OCI-LY1 (cell line): ENCODE results near the gene RAP1B.

Experiments used
- H2AFZ ChIP-seq: fragments of 200-600 bp; sonication (generic), shearing (Covaris generic); 2 replicates; pipeline ENCODE4 v1.6.0; 2014; ENCODE audit warnings: antibody characterized with exemption, mild to moderate bottlenecking, low read length
- H3F3A ChIP-seq: fragments of 200-600 bp; sonication (generic), shearing (Covaris generic); 2 replicates; pipeline ENCODE4 v1.6.0; 2014; ENCODE audit warnings: mild to moderate bottlenecking, antibody characterized with exemption, low read length, moderate library complexity; ENCODE audit not compliant: insufficient read depth
- H3K27ac ChIP-seq: fragments of 200-600 bp; sonication (generic); 2 replicates; pipeline ENCODE4 v1.5.1; 2014; ENCODE audit warnings: low read length, mixed run types, mild to moderate bottlenecking, low read depth; ENCODE audit not compliant: poor library complexity, severe bottlenecking
- H3K27me3 ChIP-seq: fragments of 200-600 bp; sonication (generic); 2 replicates; pipeline ENCODE4 v1.6.0; 2014; ENCODE audit warnings: antibody characterized with exemption, mild to moderate bottlenecking, low read length, moderate library complexity; ENCODE audit not compliant: insufficient read depth
- H3K36me3 ChIP-seq: fragments of 200-600 bp; sonication (generic); 2 replicates; pipeline ENCODE4 v1.6.1; 2014; ENCODE audit warnings: mild to moderate bottlenecking, antibody characterized with exemption, low read length, moderate library complexity, mixed read lengths; ENCODE audit not compliant: insufficient read depth
- H3K4me1 ChIP-seq: fragments of 200-600 bp; sonication (generic); 2 replicates; pipeline ENCODE4 v1.5.1; 2014; ENCODE audit warnings: mild to moderate bottlenecking, low read length, moderate library complexity; ENCODE audit not compliant: insufficient read depth, severe bottlenecking
- H3K4me2 ChIP-seq: fragments of 200-600 bp; sonication (generic), shearing (Covaris generic); 2 replicates; pipeline ENCODE4 v1.6.1; 2014; ENCODE audit warnings: low read length
- H3K4me3 ChIP-seq: fragments of 200-600 bp; sonication (generic); 2 replicates; pipeline ENCODE4 v1.5.1; 2014; ENCODE audit warnings: low read length, low read depth, mild to moderate bottlenecking, mixed read lengths; ENCODE audit not compliant: poor library complexity, severe bottlenecking
- H3K79me2 ChIP-seq: fragments of 200-600 bp; shearing (Covaris generic); 2 replicates; pipeline ENCODE4 v1.6.1; 2016; ENCODE audit warnings: mixed run types, low read length, mixed read lengths; ENCODE audit not compliant: insufficient read depth
- H3K9ac ChIP-seq: fragments of 200-600 bp; sonication (generic), shearing (Covaris generic); 2 replicates; pipeline ENCODE4 v1.6.1; 2014; ENCODE audit warnings: mild to moderate bottlenecking, low read length, mixed read lengths
- H3K9me2 ChIP-seq: fragments of 200-600 bp; sonication (generic), shearing (Covaris generic); 2 replicates; pipeline ENCODE4 v1.6.1; 2014; ENCODE audit warnings: low read depth, mild to moderate bottlenecking, low read length, mixed read lengths
- H3K9me3 ChIP-seq: fragments of 200-600 bp; shearing (Covaris generic); 2 replicates; pipeline ENCODE4 v1.6.1; 2014; ENCODE audit warnings: low read length, mixed read lengths
- H4K20me1 ChIP-seq: fragments of 200-600 bp; sonication (generic), shearing (Covaris generic); 2 replicates; pipeline ENCODE4 v1.6.0; 2016; ENCODE audit warnings: mild to moderate bottlenecking, low read length; ENCODE audit not compliant: insufficient read depth
- CTCF ChIP-seq: fragments of 200-600 bp; sonication (generic), shearing (Covaris generic); IDR thresholded peaks from 2 replicates; pipeline ENCODE4 v1.5.1; 2017; ENCODE audit warnings: mild to moderate bottlenecking, antibody characterized with exemption, low read length, moderate library complexity, mixed read lengths
- EZH2 ChIP-seq: fragments of 200-600 bp; sonication (generic), shearing (Covaris generic); IDR thresholded peaks from 2 replicates; pipeline ENCODE4 v1.8.0; 2017; ENCODE audit warnings: borderline replicate concordance, mixed run types, mild to moderate bottlenecking, antibody characterized with exemption, low read length, moderate library complexity, mixed read lengths

The RAP1B gene

GRCh38 chr12:68565391-68565903 lies 45.3 kb upstream of the RAP1B start:
- Histone ChIP-seq H3K9ac (no peak overlapping the region), H3K4me1 (no peaks in the 10 kb centered on the region), H3K9me2 (no peaks in the 10 kb centered on the region), H3K9me3 (no peaks in the 10 kb centered on the region), H3F3A (no peaks in the 10 kb centered on the region), H3K79me2 (no peaks in the 10 kb centered on the region), H3K27ac (no peak overlapping the region), H2AFZ (no peak overlapping the region), H3K4me3 (no peak overlapping the region), H3K27me3 (no peaks in the 10 kb centered on the region), H4K20me1 (no peaks in the 10 kb centered on the region), H3K36me3 (no peaks in the 10 kb centered on the region), H3K4me2 (no peak overlapping the region)
- TF ChIP-seq CTCF (no peak), EZH2 (no peak)

DNA sequence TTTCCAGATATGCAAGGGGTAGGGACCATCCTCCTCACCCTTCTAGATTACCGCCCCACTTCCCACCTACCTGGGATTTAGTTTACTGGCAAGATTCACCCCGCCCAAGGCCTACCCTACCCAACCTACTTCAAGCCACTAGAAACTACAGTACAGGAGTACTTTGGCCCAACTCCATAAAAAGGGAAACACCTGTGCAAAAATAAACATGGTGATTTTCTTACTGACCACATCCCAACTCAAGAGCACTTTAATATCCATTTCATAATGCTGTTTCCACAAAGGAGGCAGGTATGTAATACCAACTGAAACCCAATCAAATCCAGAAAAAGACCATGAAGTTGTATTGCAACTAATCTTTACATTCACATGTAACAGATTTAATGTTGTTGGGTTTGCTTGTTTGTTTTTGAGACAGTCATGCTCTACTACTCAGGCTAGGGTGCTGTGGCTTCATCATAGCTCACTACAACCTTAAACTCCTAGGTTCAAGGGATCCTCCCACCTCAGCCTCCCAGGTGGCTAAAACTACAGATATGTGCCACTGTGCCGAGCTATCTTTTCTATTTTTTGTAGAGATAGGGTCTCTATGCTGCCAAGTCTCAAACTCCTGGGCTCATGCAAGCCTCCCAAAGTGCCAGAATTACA lies 41.7 kb upstream of the RAP1B start:
- Histone ChIP-seq H3K36me3 (no peaks in the 10 kb centered on the region), H3K4me3 (no peak overlapping the region), H3K4me2 (no peak overlapping the region), H3K9ac (no peak overlapping the region), H3K9me3 (no peaks in the 10 kb centered on the region), H4K20me1 (no peaks in the 10 kb centered on the region), H3K79me2 (no peaks in the 10 kb centered on the region), H3K27ac (no peak overlapping the region), H3K27me3 (no peaks in the 10 kb centered on the region), H3K4me1 (no peaks in the 10 kb centered on the region), H3F3A (no peaks in the 10 kb centered on the region), H2AFZ (no peak overlapping the region), H3K9me2 (no peaks in the 10 kb centered on the region)
- no peak for TF ChIP-seq CTCF
- no peak for TF ChIP-seq EZH2

DNA sequence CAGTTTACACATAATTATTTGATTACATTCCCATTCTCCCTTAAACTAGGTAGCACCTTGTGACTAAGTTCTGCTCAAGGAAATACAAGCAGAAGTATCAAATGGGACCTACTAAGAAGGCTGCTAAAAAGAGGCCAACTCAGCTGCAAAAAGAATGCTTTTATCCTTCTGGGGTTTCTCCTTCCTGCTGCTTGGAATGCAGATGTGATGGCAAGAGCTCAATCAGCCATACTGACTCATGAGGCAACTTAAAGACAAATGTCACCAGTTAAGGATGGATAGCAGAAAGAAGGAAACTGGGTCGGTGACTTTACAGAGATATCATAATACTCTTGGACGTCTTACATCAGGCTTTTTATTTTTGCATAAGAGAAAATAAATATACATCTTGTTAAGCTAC lies 38.0 kb upstream of the RAP1B start:
- Histone ChIP-seq H3K9ac (no peak overlapping the region), H2AFZ (no peak overlapping the region), H3K36me3 (no peaks in the 10 kb centered on the region), H3K4me2 (no peak overlapping the region), H3K4me1 (no peaks in the 10 kb centered on the region), H3K27ac (no peak overlapping the region), H3K27me3 (no peaks in the 10 kb centered on the region), H3F3A (no peaks in the 10 kb centered on the region), H3K9me3 (no peaks in the 10 kb centered on the region), H3K9me2 (no peaks in the 10 kb centered on the region), H3K4me3 (no peak overlapping the region), H4K20me1 (no peaks in the 10 kb centered on the region), H3K79me2 (no peaks in the 10 kb centered on the region)
- TF ChIP-seq CTCF: no peak
- no peak for TF ChIP-seq EZH2
